ENCODE results near the gene POU3F3. TPM values are rescaled to one million over a fixed set of nuclear protein-coding genes. Genes with fewer than 3 reads are reported as not detected.

POU3F3 gene
- polyA plus RNA-seq, 12 donors = 0.09 to 5.6 (median 0.48) TPM; not detected in 1

Other genes with a start within 250 kb of the POU3F3 start
- gene MRPS9, start 184.0 kb downstream of the POU3F3 start, polyA plus RNA-seq (ENCODE audit: insufficient read length in 12 of 12) = 10 to 100 TPM in 11 of 12 donors, not detected in 1; 24.7 to 37.8 (median 32.2) TPM